Measurements from ENCODE around the gene MRGPRG.

- TF ChIP-seq, protein P1, sequence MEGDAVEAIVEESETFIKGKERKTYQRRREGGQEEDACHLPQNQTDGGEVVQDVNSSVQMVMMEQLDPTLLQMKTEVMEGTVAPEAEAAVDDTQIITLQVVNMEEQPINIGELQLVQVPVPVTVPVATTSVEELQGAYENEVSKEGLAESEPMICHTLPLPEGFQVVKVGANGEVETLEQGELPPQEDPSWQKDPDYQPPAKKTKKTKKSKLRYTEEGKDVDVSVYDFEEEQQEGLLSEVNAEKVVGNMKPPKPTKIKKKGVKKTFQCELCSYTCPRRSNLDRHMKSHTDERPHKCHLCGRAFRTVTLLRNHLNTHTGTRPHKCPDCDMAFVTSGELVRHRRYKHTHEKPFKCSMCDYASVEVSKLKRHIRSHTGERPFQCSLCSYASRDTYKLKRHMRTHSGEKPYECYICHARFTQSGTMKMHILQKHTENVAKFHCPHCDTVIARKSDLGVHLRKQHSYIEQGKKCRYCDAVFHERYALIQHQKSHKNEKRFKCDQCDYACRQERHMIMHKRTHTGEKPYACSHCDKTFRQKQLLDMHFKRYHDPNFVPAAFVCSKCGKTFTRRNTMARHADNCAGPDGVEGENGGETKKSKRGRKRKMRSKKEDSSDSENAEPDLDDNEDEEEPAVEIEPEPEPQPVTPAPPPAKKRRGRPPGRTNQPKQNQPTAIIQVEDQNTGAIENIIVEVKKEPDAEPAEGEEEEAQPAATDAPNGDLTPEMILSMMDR (IDR thresholded peaks at IDR 0.05): no peak
- TF ChIP-seq ZFX (IDR thresholded peaks at IDR 0.05; ENCODE audit: borderline replicate concordance): no peak
Observed at GRCh38 chr11:3202305-3202704, 16.3 kb downstream of the MRGPRG start.
